A549 (cell line): Measurements from ENCODE around the gene FN3KRP.

Experiments used
- CTCF ChIP-seq: fragments of >200 bp; sonication (Bioruptor Twin); formaldehyde crosslinking; IDR thresholded peaks from 3 replicates; pipeline ENCODE4 v1.5.1; 2016
- KDM1A ChIP-seq: fragments of 200-600 bp; sonication (generic); IDR thresholded peaks from 2 replicates; pipeline ENCODE4 v1.6.1; 2016; ENCODE audit warnings: low read depth, mild to moderate bottlenecking
- POLR2A ChIP-seq: IDR thresholded peaks from 2 replicates; pipeline ENCODE4 v1.6.1; 2012; ENCODE audit warnings: mild to moderate bottlenecking, low read length

- TF ChIP-seq CTCF = no peak
- no peak for TF ChIP-seq KDM1A
- TF ChIP-seq POLR2A = no peak
Observed at GRCh38 chr17:82675476-82676245, 40.8 kb upstream of the FN3KRP start.
